Stimulated activated CD8-positive, alpha-beta memory T cell treated with anti-CD3 and anti-CD28 coated beads, Interleukin-2, amount 100 ng/mL, for 1 hour (primary cell): Measurements from ENCODE around the gene WSCD1.

Source experiments
- DNase-seq, 2 donors: peaks; one replicate each; pipeline ENCODE4 v3.0.0-alpha.2; 2020; ENCODE audit warnings: low read depth in 2 of 2

WSCD1 gene

DNA sequence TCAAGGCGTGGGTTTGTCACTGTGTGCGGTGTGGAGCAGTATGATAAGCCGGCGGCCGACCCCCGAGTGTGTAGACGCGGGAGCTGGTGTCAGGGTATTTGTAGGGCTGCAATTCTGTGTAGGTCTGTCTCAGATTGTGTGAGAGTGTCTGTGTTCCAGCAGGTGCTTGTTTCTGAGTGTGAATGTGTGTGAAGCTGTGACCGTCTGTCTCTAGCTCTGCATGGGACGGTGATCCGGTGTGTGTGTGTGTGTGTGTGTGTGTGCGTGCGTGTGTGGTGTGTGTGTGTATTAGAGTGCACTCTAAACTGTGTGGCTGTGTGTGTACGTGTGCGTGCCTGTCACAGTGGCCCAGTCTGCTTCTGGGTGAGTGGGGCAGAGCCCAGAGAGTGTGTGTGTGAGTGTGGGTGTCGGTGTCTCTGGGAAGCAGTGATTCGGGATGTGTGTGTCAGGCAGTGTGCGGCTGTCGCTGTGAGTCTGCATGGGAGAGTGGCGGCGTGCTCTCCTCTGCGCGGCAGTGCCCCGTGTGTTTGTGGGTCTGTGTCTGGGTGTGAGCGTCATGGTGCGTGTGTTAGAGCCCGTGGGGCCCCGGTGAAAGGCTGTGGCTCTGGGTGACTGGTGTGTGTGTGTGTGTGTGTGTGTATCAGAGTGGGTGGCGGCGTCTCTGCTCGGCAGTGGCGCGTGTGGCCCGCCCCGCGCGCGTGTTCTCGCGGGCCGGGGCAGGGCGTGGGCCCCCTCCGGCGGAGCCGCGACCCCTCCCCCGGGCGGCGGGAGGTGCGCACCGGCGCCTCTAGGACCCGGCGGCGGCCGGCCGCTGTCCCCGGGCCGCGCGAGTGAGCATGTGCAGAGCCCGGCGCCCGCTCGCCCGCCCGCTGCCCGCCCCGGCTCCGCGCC lies at the start of gene WSCD1:
WSCD1 (plus strand) TSS at position 841 of the 891 bp plus-strand sequence. CDS start 10,280 bp downstream, outside the sequence.
- no peak for DNase-seq

DNA sequence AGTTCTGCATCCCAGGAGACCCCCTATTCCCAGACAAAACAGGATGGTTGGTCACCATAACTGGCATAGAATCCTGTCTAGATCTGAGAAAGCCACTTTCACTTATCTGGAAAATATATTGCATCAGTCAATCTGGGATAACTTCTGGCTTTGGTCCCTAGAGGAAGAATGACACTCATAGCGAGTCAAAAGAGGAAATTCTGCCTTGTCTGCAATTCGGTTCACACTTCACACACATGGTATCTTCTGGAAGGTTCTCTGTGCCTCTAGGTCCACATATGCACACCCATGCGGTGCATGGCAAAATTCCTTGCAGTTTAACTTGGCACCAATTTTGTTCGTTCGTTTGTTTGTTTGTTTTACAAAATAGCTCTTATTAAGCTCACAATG lies 49.2 kb upstream of the WSCD1 start:
- DNase-seq = no peak

DNA sequence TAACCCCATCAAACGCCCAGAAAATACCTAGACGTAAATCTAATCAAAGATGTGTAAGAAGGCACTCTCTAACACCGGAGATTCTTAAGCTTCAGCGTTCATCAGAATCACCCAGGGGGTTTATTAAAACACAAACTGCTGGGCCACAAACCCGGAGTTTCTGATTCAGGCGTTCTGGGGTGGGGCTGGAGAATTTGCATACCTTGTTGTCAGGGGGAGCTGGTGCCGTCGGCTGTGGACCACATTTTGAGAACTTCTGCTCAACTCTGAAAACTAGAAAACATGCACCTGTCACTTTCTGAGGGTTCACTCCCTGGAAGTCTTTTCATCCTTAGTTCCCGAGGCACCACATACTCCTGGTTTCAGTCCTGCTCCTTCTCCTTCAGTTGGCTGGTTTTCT lies 48.6 kb upstream of the WSCD1 start:
- no peak for DNase-seq

DNA sequence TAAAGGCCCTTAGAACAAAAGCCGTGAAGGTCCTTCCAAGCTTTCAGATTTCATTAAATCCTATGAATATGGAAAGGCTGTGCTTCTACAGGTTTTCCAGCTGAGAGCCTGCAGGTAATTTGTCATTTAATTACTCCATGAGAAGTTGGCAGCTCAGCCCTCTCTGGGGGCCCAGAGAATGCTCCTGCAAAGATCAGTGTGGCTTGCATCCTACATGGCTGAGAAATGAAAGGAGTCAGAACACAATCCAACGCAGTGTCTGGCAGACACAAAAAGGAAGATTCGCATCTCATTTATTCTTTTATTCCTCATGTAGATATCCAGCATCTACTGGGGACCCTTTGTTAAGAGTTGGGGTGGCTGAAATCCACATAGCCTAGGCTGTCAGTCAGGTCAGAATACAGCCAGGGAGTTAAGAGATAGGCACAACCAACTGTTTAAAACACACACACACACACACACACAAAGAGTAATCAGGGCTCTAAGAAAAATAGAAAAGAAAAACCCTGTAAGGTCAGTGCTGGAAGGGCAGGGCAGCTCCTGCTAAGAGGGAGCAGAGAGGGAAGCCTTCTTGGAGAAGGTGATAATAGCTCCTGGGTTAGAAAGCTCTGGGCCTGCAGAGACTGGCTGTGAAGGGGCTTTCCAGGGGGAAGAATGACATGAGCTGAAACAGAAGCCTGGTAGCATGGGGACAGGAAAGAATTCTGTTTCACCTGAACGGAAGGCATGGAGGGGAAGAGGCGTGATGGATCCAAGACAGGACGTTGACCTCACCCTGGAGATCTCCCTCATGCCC lies 46.9 kb upstream of the WSCD1 start:
- DNase-seq = no peak

DNA sequence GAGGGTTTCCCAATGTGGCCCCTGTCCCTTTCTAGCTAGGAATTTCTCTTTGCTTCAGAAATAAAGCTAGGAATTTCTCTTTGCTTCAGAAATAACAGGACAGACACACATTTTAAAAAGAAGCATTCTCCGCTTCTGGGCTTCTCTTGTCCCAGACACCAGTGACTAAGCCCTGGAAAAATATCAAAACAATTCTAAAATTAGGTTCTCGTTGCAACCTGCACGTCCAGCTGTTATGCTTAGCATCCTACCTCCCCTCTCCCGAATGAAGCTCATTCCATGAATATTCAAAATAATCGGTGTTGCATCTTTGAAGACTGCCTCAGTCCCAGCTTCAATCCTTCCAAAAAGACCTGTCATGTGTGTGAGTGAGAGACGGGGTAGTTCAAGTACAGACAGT lies 45.6 kb upstream of the WSCD1 start:
- DNase-seq = no peak

DNA sequence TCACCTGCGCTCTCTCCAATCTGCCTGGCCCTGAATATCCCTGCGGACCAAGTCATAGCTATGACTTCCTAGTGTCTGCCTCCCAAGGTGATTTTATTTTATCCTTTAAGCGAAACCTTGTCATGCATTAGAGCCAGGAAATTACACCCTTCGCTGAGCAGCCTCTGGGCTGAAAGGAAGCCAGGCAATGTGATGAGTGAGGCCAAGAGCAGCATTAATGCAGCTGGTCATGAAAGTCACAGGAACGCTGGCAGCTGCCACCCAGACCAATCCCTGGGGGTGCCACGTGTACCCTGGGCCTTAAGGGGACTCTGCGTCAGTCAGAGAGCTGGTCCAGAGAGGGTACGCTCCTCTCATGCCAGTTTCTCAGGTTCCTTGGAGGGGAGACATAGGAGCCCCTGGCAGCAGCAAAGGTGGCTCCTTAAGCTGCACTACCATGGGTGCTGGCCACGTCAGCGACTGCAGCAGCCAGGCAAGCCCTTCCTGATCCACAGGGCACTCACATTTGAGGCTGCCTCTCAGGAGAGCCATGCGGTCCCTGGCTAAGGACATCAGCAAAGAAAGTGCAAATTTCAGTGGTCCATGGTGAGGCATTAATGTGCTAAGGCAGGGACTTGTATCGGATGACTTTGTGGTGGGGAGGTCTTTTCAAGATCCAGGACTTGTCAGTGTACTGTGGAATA lies 42.7 kb upstream of the WSCD1 start:
- no peak for DNase-seq

DNA sequence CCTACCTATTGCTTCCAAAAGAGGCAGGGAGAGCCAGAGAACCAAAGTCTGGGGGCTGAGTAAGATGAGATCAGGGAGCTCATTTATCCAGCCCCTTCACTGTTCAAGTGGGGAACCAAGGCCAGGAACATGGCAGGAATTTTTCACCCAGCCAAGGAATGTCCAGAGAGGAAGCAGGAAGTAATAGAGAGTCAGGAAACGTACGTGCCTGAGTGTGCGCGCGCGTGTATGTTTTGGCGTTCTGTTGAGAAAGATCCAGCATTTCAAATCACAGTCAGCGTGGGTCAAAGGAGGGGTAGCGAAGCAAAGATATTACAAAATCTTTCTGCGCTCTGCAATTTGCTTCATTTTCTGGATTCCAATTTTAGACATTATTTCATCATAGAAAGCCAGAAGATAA lies 41.9 kb upstream of the WSCD1 start:
- no peak for DNase-seq

DNA sequence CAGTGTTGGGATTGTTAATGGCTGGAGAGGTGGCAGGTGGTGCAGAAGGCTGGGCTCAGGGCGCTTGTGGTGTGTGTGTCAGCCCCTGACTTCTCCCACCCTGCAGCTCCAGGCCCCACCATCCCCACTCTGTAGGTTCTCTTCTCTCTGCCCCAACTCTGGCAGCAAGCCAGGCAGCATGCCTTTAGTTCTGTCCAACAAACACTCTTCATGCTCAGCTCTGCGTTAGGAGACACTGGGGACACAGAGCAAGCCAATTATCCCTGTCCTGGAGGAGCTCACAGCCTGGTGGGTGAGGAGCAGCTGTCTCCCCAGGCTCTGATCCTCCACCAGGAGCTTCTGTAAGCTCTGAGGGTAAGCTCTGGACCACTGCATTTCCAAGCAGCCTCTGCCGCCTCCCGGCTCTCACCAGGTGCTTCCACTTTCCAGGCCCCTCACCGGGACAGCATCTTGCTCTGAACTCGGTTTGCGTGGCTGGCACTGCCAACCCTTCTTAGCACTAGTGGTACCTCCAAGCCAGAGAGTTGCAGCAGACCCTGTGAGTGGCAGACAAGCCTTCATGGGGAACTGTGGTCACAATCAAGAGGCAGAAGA lies 34.3 kb upstream of the WSCD1 start:
- no peak for DNase-seq

DNA sequence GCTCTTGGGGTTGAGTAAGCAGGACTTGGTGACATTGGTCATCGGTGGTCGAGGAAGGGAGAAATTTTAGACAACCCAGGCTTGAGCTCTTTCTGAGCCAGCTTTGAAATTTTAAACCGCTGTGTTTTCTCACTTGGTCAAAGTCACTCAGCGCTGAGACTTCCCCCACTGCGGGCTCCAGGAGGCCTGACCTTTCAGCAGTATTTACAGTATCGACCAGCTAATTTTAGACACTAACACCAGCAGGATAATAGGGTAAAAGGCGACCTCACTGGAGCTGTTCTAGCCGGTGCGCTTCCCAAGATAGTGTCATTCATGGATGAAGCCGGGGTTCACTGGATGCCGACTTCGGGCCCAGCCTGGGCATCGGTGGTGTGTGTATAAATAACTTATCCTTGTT lies 29.7 kb upstream of the WSCD1 start:
- DNase-seq = no peak

DNA sequence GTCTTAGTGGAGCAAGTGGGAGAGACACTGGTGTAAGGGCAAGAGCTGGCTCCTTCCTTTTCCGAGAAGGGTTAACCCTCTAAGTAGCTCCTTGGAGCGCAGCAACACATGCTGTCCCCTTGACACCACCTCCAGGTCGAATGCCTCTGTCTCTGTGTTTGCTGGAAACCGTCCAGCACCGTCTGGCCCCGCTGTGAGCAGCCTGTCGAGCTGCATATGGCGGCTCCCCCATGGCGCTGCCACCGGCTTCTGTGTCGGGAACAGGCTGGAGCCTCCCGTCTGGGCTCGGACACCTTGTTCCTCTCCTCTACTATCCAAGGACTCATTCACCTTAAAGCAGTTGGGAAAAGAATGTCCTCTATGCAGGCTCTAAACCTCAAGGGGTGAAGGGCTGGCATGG lies 28.9 kb upstream of the WSCD1 start:
- no peak for DNase-seq

DNA sequence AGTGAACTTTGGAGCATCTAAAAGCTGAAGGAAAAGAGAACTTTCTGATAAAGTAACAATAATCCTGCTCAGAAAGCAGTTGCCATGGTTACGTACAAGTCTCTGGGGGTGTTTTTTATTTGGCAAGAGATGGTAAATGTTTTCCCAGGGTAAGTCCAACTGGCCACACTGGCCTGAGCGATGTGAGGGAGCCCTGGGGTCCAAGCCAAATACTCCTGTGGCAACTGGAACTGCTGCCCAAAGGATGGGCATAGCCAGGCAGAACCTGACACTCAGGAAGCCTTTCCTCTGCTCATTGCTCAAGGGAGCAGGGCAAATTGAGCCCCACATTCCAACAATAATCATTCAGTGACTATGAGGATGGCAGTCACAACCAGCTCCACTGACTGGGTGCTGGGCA lies 26.8 kb upstream of the WSCD1 start:
- DNase-seq = no peak

DNA sequence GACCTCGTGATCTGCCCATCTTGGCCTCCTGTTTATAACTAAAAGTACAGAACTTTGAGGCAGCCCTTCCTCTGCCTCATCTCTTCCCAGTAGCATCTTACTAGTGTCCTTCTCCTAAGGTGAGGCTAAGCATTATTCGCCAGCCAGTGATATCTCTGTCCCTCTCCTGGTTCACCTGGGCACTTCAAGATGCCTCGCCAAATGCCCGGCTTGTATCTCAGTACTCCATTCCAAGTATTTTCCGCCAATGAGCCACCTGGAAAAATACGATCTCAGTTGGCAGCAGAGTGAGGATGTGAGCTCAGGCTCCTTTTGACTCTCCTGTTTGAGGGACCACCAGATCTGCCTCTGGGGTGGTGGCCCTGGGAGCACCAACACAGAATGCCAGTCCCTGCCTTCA lies 25.9 kb upstream of the WSCD1 start:
- no peak for DNase-seq

DNA sequence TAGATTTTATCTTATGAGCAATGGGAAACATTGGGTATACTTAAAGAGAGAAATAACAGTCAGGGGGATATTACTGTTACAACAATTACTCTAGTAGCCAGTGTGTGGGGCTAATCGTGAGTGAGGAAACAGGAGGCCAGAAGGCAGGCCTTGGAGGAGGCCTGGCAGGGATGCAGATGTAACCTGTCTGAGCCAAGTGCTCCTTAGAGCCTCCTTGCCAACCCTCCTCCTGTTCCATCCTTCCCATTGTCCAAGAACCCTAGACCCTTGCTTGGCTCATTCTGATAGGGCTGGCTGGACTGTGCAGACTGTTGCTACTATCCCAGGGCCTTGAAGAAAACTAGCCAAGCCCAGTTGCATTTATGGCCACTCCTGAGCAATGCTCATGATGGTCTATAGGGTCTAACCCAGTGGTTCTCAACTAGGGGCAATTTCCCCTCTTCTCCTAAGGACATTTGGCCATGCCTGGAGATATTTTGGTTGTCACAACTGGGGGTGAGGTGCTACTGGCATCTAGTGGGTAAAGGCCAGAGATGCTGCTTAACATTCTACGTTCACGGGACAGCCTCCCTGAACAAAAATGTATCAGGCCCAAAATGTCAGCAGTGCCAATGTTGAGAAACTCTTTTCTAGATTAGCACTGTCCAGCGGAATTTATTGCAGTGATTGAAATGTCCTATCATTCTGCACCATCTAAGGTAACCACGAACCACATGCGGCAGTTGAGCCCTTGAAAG lies 24.4 kb upstream of the WSCD1 start:
- no peak for DNase-seq

DNA sequence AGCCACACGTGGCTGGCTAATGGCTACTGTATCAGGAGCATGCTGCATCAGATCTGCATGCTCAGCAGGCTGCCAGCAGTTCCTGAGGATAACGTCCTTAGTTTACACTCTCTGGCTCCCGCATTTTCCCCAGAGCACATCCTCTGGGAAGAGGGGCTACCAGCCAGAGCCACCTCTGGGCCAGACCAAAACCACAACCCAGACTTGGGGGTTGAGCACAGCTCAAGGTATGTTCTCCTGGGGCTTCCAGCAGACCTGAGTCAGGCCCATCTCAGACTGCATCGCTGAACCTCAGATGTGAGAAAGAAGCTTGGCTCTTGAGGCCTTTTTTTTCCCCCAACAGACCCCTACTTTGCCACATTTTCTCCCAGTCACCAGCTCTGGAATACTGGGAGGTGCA lies 23.7 kb upstream of the WSCD1 start:
- no peak for DNase-seq

DNA sequence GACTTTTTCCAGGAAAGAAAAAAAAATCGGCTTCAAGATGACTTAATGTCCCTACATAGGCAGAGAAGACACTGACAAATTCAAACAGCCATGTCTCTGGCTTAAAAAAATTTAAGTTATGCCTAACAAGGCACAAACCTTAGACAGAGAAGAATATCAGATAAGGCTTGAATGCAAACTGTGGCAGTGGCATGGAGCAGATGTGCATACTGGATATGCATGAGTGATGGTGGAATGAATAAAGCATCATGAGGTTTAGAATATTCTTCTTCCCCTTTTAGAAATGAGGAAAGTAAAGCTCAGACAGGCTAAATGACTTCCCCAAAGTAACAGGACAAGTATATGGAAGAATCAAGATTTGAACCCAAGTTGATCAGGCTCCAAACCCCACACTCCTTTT lies 23.2 kb upstream of the WSCD1 start:
- no peak for DNase-seq

DNA sequence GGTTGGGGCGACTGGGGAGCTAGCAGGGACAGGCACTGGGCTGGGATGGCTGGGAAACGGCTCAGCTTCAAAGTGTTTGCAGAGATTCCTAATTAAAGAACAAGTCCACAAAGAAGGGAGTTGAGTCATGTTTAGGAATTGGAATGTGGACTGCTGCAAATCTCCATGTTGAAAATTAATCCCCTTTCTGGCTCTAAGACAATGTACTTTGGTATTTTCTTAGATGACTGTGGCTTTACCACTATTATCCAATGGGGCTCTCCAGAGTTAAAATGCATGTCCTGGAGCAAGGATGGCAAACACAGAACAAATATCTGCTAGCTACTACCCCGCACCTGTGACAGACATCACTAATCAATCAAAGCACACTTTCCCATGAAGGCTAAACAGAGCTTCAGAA lies 22.2 kb upstream of the WSCD1 start:
- DNase-seq = no peak

DNA sequence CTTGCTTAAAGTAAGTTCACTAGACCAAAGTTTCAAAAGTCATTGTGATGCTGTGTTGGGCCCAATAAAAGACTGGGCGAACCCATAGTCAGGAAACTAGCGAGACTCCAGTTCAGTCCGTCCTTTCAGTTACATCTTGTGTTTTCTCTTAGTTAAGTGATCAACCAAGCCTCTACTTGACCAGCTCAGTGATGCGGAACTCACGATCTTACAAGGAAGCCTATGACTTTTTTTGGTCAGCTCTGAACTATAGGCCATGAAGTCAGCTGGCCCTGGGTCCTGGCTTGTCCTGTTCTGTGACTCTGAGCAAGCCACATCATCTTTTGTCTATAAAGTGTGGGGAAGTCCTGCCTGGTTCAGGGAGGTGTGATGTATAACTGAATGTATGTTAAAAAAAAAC lies 21.7 kb upstream of the WSCD1 start:
- DNase-seq = no peak

DNA sequence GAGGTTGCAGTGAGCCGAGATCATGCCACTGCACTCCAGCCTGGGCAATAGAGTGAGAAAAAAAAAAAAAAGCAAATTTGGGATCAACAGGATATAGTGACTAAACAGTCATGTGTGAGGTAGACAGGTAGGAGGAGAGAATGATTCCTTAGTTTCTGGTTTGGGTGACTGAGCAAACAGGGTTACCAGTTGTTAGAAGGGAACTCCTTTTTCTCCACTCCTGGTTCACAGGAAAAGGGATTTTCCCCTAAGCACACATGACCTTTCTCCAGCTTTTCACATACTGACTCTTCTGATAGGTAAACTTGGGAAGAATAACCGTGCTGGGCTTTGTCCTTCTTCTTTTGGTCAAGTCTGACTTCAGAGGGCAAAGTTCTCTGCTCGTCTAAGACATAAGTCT lies 17.3 kb upstream of the WSCD1 start:
- no peak for DNase-seq

DNA sequence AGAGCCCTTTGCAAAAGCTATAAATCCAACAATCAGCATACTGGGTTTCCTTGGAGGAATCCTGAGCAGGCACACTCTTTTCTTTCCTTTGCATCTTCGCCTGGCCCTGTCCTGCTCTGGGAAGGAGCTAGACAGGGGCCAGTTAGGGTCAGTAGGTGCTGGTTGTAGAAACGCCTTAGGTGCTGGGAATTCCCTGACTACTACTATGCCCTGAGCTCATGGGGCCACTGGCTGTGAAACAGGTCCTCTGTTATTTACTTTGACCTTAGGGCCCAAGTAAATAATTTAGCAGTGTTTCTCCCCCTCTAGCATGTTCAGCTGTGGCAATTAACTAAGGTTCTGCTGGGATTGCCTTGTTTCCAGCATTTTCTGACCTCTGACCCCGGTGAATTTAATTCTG lies 15.8 kb upstream of the WSCD1 start:
- DNase-seq = no peak

DNA sequence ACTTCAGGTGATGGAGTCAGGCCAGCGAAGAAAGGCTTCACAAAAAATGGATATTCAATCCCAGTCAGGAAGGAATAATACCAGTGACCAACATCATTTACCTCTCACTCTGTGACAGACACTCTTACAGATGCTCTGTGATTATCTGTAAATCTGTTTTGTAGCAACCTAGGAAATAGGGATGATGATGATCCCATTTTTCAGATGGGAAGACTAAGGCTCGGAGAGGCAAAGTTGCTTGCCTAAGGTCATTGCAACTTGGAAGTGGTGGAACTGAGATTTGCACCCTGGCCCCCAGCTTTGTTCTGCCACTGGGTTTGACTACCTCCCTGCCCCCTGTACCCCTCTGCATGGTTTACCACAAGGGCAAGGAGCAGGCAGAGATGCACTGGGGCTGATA lies 14.1 kb upstream of the WSCD1 start:
- DNase-seq = no peak

DNA sequence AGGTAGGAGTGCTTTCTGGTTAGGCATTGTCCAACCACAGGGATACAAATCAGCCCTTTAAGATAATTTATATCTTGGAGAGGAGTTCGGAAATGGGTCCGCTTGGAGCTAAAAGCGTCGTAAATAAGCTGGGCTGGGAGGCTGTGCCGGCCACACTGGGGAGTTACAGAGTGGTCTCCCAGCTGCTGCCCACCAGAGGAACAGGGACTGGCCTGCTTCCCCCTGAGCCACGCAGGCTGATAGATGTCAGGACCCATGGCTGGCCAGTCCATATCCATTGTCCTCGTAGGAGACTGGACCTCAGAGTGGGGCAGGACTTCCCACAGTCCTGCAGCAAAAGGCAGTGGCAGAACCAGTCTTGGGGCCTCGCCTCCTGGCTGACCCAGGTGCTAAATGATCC lies 12.6 kb upstream of the WSCD1 start:
- no peak for DNase-seq

DNA sequence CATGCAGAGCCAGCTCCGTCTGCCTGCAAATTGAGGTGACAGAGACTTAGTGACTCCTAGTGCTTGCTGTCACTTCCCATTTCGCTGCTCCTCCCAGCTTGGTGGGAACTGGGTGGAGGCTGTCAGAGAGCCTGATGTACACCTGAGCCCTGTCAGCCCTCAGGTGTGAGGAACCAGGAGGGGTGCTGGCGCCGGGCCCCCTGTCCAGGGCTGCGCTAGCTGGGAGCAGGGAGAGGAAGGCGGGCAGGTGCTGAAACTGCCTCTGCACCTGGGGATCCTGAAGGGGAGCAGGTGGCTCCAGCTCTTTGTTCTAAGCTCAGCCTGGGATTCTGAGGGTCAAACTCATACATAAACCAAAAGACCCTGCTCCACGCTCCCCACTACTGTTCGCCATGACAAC lies 10.8 kb upstream of the WSCD1 start:
- DNase-seq = no peak
